ENCODE measurements around the gene ECPAS.
A peak's percentile ranks its signal among the peaks of the same experiment; 100 is the strongest.
"Not testable (repeated sequence)": the region's sequence is repeated elsewhere in the genome, so short reads cannot be mapped to it uniquely, and the experiment has no call there.

The ECPAS gene

GRCh38 chr9:111511581-111511980 is 27.4 kb upstream of the ECPAS start:
- not testable (repeated sequence) for H3K4me1 ChIP-seq (ENCODE audit: control insufficient read depth, insufficient read depth, low read length, poor library complexity, severe bottlenecking); H3K36me3 ChIP-seq (ENCODE audit: control insufficient read depth, insufficient read depth, low read length); H3K27me3 ChIP-seq (replicated peaks; ENCODE audit: control insufficient read depth, insufficient read depth, low read length, poor library complexity, severe bottlenecking); H3K9me3 ChIP-seq (ENCODE audit: control insufficient read depth, low read length); DNase-seq; H3K27ac ChIP-seq (ENCODE audit: insufficient read depth, low read length, poor library complexity, severe bottlenecking); H3K4me3 ChIP-seq (ENCODE audit: insufficient read depth, low read depth, low read length, poor library complexity, severe bottlenecking)

GRCh38 chr9:111502506-111502905 is 18.3 kb upstream of the ECPAS start:
- H3K36me3 ChIP-seq (ENCODE audit: control insufficient read depth, insufficient read depth, low read length) = no peaks in the 10 kb centered on the region
- H3K9me3 ChIP-seq (ENCODE audit: control insufficient read depth, low read length) = no peaks in the 10 kb centered on the region
- no peak overlapping the region for H3K27ac ChIP-seq (ENCODE audit: insufficient read depth, low read length, poor library complexity, severe bottlenecking)

DNA sequence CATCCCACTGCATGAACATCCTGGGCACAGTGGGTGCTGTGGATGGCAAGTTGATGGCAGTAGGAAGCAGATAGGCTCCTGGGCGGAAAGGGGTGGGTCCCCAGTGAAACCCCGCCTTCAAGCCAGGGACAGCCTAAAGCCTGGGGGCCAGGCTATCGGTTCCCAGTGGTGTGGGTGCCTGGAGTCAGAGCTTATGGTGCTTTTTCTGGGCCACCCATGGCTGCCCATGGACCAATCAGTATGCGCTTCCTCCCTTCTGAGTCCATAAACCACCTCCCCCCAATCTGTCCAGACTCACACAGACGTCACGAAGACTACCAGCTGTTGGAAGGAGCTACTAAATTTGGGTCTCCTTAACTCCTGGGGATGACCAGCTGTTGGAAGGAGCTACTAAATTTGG is 17.5 kb upstream of the ECPAS start:
- H3K27ac ChIP-seq (ENCODE audit: insufficient read depth, low read length, poor library complexity, severe bottlenecking) = no peak overlapping the region
- no peaks in the 10 kb centered on the region for H3K4me1 ChIP-seq (ENCODE audit: control insufficient read depth, insufficient read depth, low read length, poor library complexity, severe bottlenecking)
- H3K36me3 ChIP-seq (ENCODE audit: control insufficient read depth, insufficient read depth, low read length) = no peaks in the 10 kb centered on the region
- no peak overlapping the region for H3K4me3 ChIP-seq (ENCODE audit: insufficient read depth, low read depth, low read length, poor library complexity, severe bottlenecking)
- DNase-seq = no peak
- H3K27me3 ChIP-seq (replicated peaks; ENCODE audit: control insufficient read depth, insufficient read depth, low read length, poor library complexity, severe bottlenecking) = no peaks in the 10 kb centered on the region
- no peaks in the 10 kb centered on the region for H3K9me3 ChIP-seq (ENCODE audit: control insufficient read depth, low read length)

More at GRCh38 chr9:111502506-111502905, 18.3 kb upstream of the ECPAS start:
- DNase-seq = no peak
- Histone ChIP-seq H3K4me1 (ENCODE audit: control insufficient read depth, insufficient read depth, low read length, poor library complexity, severe bottlenecking) (no peaks in the 10 kb centered on the region), H3K4me3 (ENCODE audit: insufficient read depth, low read depth, low read length, poor library complexity, severe bottlenecking) (no peak overlapping the region), H3K27me3 (replicated peaks; ENCODE audit: control insufficient read depth, insufficient read depth, low read length, poor library complexity, severe bottlenecking) (no peaks in the 10 kb centered on the region)

DNA sequence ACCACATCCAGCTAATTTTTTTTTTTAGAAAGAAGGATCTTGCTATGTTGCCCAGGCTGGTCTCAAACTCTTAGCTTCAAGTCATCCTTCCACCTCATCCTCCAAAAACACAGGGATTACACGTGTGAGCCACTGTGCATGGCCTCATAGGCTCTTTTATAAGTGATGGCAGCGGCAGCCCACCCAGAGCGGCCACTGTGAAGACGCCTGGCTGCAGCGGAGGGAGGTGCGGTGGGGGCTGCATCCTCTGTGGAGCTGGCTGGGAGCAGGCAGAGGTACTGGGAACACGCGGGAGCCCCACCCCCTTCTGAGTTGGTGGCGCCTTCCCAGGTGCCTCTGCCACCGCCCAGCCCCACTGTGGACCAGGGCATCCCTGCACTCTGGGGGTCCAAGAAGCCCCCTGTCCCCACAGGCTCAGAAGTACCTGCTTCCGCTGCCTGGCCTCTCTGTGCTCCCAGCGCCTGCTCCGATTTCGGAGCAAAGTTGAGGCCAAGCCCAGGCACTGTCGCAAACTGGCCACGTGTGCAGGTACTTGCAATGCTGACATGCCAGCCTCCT is 16.9 kb upstream of the ECPAS start:
- Histone ChIP-seq H3K27me3 (replicated peaks; ENCODE audit: control insufficient read depth, insufficient read depth, low read length, poor library complexity, severe bottlenecking) (no peaks in the 10 kb centered on the region), H3K4me3 (ENCODE audit: insufficient read depth, low read depth, low read length, poor library complexity, severe bottlenecking) (no peak overlapping the region), H3K4me1 (ENCODE audit: control insufficient read depth, insufficient read depth, low read length, poor library complexity, severe bottlenecking) (no peaks in the 10 kb centered on the region), H3K9me3 (ENCODE audit: control insufficient read depth, low read length) (no peaks in the 10 kb centered on the region), H3K36me3 (ENCODE audit: control insufficient read depth, insufficient read depth, low read length) (no peaks in the 10 kb centered on the region), H3K27ac (ENCODE audit: insufficient read depth, low read length, poor library complexity, severe bottlenecking) (no peak overlapping the region)
- DNase-seq = no peak

GRCh38 chr9:111497196-111497595 is 13.0 kb upstream of the ECPAS start:
- H3K27me3 ChIP-seq (replicated peaks; ENCODE audit: control insufficient read depth, insufficient read depth, low read length, poor library complexity, severe bottlenecking); DNase-seq; H3K4me3 ChIP-seq (ENCODE audit: insufficient read depth, low read depth, low read length, poor library complexity, severe bottlenecking); H3K27ac ChIP-seq (ENCODE audit: insufficient read depth, low read length, poor library complexity, severe bottlenecking); H3K36me3 ChIP-seq (ENCODE audit: control insufficient read depth, insufficient read depth, low read length); H3K9me3 ChIP-seq (ENCODE audit: control insufficient read depth, low read length); H3K4me1 ChIP-seq (ENCODE audit: control insufficient read depth, insufficient read depth, low read length, poor library complexity, severe bottlenecking): not testable (repeated sequence)

- H3K36me3 ChIP-seq (ENCODE audit: control insufficient read depth, insufficient read depth, low read length) = no peaks in the 10 kb centered on the region
- DNase-seq = no peak
- H3K27ac ChIP-seq (ENCODE audit: insufficient read depth, low read length, poor library complexity, severe bottlenecking) = peak overlapping the region; percentile 71
- no peaks in the 10 kb centered on the region for H3K9me3 ChIP-seq (ENCODE audit: control insufficient read depth, low read length)
- H3K4me3 ChIP-seq (ENCODE audit: insufficient read depth, low read depth, low read length, poor library complexity, severe bottlenecking) = peak overlapping the region; percentile 59
- H3K27me3 ChIP-seq (replicated peaks; ENCODE audit: control insufficient read depth, insufficient read depth, low read length, poor library complexity, severe bottlenecking) = no peaks in the 10 kb centered on the region
- H3K4me1 ChIP-seq (ENCODE audit: control insufficient read depth, insufficient read depth, low read length, poor library complexity, severe bottlenecking) = peaks cover 5% of the 10 kb centered on the region
Observed at GRCh38 chr9:111484572-111484894, 350 bp upstream of the ECPAS start.

- Histone ChIP-seq H3K9me3 (ENCODE audit: control insufficient read depth, low read length) (no peaks in the 10 kb centered on the region), H3K4me3 (ENCODE audit: insufficient read depth, low read depth, low read length, poor library complexity, severe bottlenecking) (no peak overlapping the region), H3K36me3 (ENCODE audit: control insufficient read depth, insufficient read depth, low read length) (no peaks in the 10 kb centered on the region), H3K27me3 (replicated peaks; ENCODE audit: control insufficient read depth, insufficient read depth, low read length, poor library complexity, severe bottlenecking) (no peaks in the 10 kb centered on the region), H3K27ac (ENCODE audit: insufficient read depth, low read length, poor library complexity, severe bottlenecking) (peak overlapping the region; percentile 86), H3K4me1 (ENCODE audit: control insufficient read depth, insufficient read depth, low read length, poor library complexity, severe bottlenecking) (peaks cover 5% of the 10 kb centered on the region)
- DNase-seq = peak; percentile 30 to 40 (median 36)
Observed at GRCh38 chr9:111483439-111483857, 735 bp downstream of the ECPAS start.

GRCh38 chr9:111482694-111483438 is 1.3 kb downstream of the ECPAS start:
- Histone ChIP-seq H3K9me3 (ENCODE audit: control insufficient read depth, low read length) (no peaks in the 10 kb centered on the region), H3K36me3 (ENCODE audit: control insufficient read depth, insufficient read depth, low read length) (no peaks in the 10 kb centered on the region), H3K4me3 (ENCODE audit: insufficient read depth, low read depth, low read length, poor library complexity, severe bottlenecking) (peak overlapping the region; percentile 99), H3K4me1 (ENCODE audit: control insufficient read depth, insufficient read depth, low read length, poor library complexity, severe bottlenecking) (peaks cover 5% of the 10 kb centered on the region), H3K27ac (ENCODE audit: insufficient read depth, low read length, poor library complexity, severe bottlenecking) (peak overlapping the region; percentile 86), H3K27me3 (replicated peaks; ENCODE audit: control insufficient read depth, insufficient read depth, low read length, poor library complexity, severe bottlenecking) (no peaks in the 10 kb centered on the region)
- DNase-seq = peak; percentile 17 to 39 (median 34)

DNA sequence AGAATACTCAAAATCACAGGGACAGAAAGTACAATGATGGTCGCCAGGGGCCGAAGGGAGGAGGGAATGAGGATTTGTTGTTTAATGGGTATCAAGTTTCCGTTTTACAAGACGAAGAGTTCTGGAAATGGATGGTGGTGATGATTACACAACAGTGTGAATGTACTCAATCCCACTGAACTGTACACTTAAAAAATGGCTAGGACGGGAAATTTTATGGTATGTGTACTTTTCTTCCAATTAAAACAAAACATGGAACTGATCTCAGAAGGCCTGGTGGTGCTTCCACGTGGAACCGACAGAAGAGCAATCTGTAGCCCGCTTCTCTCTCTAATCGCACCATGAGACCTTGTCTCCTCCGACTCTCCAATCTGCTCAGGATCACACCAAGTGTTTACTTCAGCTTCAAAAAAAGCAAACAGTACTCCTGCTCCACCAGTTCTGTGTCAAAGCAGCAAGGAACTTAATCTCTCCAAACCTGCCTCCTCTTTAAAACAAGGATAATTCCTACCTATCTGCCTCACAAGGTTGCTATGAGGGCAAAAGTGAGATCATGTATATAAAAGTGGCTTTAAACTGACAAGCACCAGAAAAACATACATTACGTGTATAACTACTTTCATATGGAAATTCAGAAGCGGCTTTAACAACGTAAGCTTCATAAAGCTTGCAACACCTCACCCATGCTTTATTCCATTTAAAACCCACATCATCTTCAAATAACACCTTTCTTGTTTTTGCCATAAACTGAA is 2.1 kb downstream of the ECPAS start:
- DNase-seq = no peak
- Histone ChIP-seq H3K4me1 (ENCODE audit: control insufficient read depth, insufficient read depth, low read length, poor library complexity, severe bottlenecking) (peaks cover 5% of the 10 kb centered on the region), H3K4me3 (ENCODE audit: insufficient read depth, low read depth, low read length, poor library complexity, severe bottlenecking) (peak overlapping the region; percentile 99), H3K27ac (ENCODE audit: insufficient read depth, low read length, poor library complexity, severe bottlenecking) (peak overlapping the region; percentile 86), H3K27me3 (replicated peaks; ENCODE audit: control insufficient read depth, insufficient read depth, low read length, poor library complexity, severe bottlenecking) (no peaks in the 10 kb centered on the region), H3K36me3 (ENCODE audit: control insufficient read depth, insufficient read depth, low read length) (no peaks in the 10 kb centered on the region), H3K9me3 (ENCODE audit: control insufficient read depth, low read length) (no peaks in the 10 kb centered on the region)

DNA sequence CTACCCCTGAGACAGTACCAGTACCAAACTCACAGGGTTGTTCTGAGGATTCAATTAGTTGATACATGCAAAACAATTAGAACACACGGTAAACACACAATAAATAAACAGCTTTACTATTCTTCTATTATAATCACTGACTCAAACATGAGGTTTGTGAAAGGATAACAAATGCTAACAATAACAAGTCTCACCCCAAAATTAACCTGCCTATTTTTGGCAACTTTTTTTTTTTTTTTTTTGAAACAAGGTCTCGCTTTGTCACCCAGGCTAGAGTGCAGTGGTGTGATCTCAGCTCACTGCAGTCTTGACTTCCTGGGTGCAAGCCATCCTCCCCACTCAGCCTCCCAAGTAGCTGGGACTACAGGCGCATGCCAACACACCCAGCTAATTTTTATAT is 6.5 kb downstream of the ECPAS start:
- H3K27ac ChIP-seq (ENCODE audit: insufficient read depth, low read length, poor library complexity, severe bottlenecking) = no peak overlapping the region
- H3K4me1 ChIP-seq (ENCODE audit: control insufficient read depth, insufficient read depth, low read length, poor library complexity, severe bottlenecking) = peaks cover 5% of the 10 kb centered on the region
- H3K9me3 ChIP-seq (ENCODE audit: control insufficient read depth, low read length) = no peaks in the 10 kb centered on the region
- H3K27me3 ChIP-seq (replicated peaks; ENCODE audit: control insufficient read depth, insufficient read depth, low read length, poor library complexity, severe bottlenecking) = no peaks in the 10 kb centered on the region
- DNase-seq = no peak
- H3K36me3 ChIP-seq (ENCODE audit: control insufficient read depth, insufficient read depth, low read length) = no peaks in the 10 kb centered on the region
- no peak overlapping the region for H3K4me3 ChIP-seq (ENCODE audit: insufficient read depth, low read depth, low read length, poor library complexity, severe bottlenecking)
